SW480 (cell line): ENCODE results near the gene SLC28A1.
A peak's percentile ranks its signal among the peaks of the same experiment; 100 is the strongest.
"Not testable (repeated sequence)": the region's sequence is repeated elsewhere in the genome, so short reads cannot be mapped to it uniquely, and the experiment has no call there.

ENCODE experiments used
- DNase-seq: peaks from one replicate; pipeline ENCODE4 v3.0.0-alpha.2; 2016; ENCODE audit warnings: low spot score

SLC28A1 gene

DNA sequence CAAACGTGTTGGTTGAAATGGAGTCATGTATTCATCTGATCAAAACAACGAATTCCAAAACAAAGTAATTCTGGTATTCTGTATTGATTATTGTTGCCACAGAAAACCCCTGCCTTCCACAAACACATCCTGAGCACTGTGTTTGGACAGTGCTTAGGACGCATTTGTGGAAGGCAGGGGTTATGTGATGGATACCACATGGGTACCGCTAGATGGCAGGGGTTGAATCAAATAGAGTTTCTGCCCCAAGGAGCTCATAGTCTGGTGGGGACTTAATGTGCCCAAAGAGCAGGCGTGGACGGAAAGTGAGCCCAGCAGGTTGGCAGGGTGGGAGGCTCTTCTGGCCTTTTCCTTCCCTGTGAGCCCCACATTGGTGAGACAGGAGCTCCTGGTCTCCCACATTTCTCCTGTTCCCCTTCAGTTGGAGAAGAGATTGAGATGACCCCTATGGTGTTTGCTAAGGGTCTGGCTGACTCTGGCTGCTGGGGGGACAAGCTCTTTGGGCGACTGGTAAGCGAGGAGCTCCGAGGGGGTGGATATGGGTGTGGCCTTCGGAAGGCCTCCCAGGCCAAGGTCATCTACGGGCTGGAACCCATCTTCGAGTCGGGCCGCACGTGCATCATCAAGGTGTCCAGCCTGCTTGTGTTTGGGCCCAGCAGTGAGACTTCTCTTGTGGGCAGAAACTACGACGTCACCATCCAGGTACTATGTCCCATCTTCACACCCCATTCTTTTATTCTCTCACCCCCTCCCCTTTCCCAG is 22.1 kb upstream of the SLC28A1 start:
- no peak for DNase-seq

DNA sequence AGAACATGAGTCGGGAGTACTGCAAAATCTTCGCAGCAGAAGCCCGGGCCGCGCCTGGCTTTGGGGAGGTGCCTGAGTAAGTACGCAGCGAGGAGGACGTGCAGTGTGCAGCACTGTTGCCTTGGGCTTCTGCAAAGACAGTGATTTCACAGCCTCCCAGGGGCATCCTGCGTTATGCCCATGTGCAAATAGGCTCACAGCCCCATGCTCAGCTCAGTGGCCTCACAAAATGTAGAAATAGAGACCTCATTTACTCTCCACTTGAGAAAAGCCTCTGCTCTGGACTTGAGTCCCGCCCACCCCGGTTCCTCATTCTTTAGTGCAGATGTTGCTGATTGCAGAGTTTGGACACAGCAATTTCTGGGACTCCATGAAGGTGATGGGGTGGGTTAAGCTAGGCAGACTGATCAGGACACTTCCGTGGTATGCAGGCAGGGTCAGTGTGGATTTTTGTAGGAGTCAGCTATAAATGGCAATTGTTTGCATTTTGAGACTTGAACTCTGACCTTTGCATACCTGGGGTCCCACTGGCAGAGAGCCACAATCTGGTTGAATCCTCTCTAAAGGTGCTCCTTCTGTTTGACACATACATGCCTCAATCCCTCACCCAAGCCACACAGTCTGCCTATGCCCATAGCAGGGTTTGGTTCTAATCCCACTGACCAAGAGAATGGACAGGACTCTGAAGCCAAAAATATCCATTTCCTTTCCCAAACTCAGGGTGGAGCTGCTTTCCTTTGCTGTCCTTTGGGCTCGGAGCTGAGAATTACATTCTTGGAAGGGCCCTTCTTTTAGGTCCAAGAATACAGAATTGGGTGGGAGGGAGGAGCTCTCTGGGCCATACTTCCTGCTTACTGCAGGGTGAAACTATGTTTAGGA is 20.7 kb upstream of the SLC28A1 start:
- DNase-seq = no peak

DNA sequence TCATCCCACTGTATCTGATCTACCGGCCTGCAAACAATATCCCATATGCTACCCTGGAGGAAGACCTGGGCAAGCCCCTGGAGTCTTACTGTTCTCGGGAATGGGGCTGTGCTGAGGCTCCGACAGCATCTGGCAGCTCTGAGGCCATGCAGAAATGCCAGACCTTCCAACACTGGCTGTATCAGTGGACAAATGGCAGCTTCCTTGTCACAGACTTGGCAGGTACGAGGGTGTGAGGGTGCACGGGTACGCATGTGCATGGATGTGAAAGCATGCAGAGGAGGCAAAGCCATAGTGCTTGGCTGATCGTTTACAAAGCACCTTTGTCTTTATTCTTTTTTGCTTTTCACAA is 20.0 kb upstream of the SLC28A1 start:
- DNase-seq = no peak

DNA sequence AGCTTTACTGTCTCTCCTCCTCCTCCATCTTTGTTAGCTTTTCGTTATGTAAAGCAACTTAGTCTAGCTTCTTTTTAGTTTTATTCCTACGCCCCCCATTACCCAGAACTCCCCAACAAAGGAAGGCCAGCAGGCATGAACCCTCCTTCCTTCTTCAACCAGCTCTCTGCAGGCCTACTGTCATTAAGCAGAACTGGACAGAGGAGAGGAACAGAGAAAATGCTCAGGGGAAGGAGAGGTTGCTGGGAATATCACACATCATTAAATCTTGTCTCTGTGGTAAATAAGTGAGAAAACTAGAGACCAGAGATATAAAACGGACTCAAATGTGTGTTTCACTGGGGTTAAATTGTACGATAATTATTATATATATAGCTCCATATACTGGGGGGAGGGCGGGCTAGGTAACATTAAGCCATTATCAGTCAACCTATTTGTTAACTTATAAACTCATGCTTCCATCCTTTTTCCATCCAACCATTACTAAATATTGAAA is 19.3 kb upstream of the SLC28A1 start:
- no peak for DNase-seq

DNA sequence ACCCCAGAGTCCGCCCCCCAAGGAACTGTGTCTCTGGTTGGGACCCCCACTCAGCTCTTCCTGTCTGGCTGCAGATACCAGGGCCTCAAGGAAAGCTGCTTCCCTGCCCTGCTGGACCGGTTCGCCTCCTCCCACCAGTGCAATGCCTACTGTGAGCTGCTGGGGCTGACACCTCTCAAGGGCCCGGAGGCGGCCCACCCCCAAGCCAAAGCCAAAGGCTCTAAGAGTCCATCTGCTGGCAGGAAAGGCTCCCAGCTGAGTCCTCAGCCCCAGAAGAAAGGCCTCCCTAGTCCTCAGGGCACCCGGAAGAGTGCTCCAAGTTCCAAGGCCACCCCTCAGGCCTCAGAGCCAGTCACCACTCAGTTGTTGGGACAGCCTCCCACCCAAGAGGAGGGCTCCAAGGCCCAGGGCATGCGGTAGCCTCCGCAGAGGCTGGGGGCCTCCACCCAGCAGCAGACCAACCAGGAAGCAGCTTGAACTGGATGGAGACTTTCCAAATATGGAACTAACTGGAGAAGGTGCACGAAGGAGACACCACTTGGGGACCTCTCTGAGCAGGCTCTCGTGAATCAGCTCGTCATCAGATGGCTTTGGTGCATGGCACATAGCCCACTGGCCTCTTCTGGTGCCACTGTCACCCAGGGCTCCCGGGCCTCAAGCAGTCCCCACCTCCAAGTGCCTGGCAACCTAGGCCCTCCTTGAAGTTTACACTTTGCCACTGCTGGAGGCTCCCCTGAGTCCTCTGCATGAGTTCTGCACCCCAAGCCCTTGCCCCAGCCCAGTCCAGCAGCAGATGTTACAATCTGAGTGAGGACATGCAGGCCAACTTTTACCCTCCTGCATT is 16.2 kb upstream of the SLC28A1 start:
- DNase-seq = no peak

DNA sequence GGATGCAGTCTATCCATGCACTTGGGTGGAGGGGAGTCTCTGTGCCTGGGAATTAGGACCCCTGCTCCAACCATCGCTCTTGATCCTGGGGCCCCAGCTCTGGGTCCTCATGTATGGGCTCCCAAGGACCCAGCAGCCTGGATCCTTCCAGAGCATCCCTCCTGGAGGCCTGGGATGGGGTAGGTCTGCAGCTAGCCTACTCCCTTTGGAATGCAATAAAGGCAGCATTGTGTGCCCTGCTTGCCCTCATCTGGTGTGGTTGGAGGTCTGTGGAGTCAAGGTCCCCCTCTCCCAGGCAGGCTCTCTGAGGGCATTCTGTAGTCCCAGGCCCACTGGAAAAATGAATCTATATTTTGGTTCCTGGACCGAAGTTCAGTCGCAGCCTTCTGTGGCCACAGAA is 15.0 kb upstream of the SLC28A1 start:
- no peak for DNase-seq

DNA sequence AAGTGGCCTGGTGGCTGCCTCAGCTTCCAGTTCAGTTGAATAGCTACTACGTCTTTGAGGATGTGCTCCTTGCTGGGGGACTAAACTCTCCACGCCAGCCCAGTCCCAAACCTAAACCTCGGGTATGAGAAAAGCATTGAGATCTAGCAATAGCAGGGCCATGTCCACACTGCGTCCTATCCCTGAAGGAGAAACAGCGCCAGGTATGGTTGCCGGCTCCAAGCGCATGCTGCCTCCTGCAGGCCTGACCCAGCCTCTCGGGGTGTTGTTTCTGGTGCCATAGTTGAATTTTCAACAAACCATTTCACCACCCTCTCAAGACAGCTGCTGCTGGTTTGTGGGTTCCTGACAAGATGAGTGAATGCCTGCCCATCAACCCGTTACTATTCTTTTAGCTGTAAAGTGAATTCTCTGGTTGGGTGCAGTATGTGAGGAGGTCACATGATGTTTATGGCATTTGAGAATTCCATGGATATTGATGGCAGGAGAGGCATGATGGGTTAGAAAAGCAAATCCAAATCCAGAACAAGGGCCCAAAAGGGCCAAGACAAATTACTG is 13.0 kb upstream of the SLC28A1 start:
- DNase-seq = no peak

DNA sequence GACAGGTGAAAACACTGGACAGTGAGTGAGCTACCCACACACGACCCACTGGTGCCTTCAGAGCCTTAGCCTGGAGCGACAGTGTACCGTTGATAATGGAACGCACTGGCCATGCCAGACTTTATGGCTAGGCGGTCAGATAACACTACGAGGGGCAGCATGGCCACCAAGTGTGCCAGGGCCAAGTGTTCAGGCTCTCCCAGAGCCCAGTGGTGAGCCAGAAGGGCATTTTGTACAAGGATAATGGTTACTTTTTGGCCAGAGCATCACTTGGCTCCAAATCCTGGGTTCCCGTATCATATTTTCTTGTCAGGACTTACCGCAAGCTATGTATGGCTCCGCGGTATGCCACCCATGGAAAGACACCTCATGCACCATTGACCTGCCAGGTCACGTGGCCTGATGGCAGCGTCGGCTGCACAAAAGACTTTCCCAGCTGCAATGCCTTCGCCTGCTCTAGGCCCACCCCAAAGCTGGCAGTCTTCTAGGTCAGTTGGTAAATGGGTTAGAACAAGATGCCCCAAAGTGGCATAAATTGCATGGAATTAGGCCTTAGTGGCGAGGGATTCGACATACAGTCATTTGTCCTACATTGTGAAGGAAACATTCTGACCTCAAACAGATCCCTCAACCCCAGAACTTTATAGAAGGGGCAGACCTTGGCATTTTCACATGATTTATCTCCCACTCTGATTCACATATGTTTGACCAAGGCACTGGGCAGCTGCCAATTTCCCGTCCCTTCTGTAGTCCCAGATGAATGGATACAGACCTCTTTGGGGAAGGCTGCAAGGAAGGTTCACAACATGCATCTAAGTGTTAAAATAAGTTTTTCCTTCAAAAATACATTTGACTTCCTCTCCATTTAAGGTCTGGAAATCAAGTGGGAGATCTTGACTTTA is 12.2 kb upstream of the SLC28A1 start:
- no peak for DNase-seq

DNA sequence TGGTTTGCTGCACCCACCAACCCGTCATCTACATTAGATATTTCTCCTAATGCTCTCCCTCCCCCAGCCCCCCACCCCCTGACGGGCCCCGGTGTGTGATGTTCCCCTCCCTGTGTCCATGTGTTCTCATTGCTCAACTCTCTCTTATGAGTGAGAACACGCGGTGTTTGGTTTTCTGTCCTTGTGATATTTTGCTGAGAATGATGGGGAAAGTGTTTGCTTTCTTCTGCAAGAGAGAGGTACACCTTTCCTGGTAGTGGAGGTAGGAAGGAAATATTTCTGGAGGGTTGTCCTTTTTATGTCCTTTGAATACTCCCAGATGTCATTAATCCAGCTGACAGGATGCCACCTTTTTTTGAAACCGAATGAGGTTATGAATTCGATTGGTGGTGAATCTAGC is 10.5 kb upstream of the SLC28A1 start:
- no peak for DNase-seq

DNA sequence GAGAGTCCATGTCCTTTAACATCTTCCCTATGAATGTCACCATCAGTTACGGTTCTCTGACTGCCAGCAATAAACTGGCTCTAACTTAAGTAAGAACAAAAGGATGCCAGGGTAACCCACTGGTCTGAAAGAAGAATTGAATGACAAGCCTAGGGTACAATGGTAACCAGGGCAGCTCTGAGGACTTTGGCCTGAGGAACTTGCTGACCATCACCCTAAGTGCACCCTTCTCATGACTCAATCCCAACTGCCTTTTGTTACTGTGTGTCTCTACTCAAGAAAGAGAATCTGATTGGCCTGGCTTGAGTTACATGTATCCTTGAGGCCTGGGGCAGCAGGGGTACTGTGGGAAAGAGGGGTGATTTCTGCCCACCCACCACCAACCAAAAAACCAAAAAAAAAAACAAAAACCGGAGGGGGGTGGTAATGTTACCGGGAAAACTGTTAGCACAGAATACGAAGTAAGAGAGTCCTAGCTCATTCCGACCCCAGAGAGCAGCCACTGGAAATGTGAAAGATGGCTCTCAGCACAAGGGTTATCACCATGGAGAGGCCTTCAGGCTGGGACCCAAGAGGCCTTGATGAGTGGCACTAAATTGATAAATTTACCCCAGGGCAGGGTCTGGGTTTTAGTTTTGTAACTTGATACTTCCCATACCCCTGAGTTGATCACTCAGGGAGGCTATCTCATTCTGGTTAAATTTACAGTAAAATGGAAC is 9.3 kb upstream of the SLC28A1 start:
- no peak for DNase-seq

DNA sequence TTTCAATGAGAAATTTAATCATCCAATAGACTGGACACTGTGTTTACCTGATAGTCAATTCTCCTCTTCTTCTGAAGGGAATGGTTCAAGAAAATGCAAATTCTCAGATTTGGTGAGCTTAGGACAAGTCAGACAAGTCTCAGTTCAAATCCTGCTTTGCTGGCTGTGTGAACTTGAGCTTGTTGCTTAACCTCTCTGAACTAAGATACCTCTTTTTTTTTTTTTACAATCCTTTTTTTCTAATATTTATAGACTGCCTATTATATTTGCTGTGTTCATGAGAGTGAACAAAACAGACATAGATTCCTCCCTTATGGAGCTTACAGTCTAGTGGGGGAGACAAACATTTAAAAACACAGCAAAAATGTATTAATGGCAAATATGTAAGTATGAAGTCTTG is 8.2 kb upstream of the SLC28A1 start:
- DNase-seq = no peak

DNA sequence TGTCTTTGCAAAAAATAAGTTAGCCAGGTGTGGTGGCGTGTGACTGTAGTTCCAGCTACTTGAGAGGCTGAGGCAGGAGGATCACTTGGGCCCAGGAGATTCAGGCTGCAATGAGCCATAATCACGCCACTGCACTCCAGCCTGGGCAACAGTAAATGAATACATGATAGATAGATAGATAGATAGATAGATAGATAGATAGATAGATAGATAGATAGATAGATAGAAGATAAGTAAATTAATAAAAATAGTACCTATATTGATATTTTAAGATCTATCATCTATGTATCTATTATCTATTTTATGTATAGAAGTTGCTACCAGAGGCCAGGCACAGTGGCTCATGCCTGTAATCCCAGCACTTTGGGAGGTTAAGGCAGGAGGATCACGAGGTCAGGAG is 6.8 kb upstream of the SLC28A1 start:
- DNase-seq = not testable (repeated sequence)

DNA sequence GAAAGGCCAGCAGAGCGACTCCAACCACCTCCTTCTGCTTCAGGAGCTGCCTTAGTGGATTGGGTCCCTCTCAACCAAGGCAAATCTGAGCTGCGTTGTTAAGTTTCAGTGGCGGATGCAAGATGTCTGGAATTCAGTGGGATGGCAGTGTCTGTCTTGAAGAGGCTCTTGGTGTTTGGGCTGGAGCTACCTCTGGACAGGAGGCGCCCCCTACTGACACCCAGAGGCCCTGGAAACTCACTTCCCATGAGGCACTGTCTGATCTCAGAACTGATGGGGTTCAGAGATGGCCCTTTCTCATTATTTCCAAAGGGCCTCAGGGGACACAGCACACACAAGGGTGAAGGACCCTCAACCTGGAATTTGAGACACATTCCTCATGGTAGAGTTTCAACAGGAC is 6.0 kb upstream of the SLC28A1 start:
- DNase-seq = peak; percentile 49

DNA sequence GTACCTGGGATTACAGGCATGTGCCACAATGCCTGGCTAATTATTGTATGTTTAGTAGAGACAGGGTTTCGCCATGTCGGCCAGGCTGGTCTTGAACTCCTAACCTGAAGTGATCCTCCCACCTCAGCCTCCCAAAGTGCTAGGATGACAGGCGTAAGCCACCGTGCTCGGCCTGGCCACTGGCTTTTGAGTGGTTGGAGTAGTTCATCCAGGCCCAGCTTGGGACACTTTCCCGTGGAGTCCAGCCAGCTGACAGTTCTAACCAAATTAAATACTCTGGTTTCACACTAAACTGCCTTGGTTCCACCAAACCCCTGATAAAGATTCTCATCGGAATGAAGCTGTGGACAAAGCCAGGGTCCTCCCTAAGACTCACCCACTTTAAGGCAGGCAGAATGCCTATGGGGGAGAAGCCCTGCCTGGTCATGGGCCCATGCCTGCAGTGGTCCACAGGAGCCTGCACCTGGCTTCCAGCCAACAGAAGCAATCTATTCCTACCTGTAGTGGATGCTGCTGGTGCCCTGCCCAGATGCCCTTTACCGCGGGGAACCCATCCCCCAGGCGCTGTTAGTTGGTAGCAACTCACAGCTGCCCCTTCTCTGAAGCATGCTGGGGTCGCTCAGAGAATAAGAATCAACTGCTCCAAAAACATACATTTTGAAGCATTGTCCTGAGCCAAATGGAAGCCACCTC is 5.2 kb upstream of the SLC28A1 start:
- DNase-seq = no peak

DNA sequence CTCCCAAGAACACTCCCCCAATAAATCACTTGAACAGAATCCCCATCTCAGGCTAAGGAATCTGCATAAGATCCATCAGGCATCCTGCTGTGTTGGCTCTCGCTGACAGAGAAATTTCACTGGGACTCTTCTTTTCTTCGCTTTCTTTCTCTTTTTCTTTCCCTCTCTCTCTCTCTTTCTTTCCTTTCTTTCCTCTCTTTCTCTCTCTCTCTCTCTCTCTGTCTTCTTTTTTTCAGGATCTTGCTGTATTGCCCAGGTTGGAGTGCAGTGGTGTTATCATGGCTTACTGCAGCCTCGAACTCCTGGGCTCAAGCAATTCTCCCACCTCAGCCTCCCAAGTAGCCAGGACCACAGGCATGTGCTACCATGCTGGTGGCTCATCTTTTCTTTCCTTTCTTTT is 4.5 kb upstream of the SLC28A1 start:
- no peak for DNase-seq

DNA sequence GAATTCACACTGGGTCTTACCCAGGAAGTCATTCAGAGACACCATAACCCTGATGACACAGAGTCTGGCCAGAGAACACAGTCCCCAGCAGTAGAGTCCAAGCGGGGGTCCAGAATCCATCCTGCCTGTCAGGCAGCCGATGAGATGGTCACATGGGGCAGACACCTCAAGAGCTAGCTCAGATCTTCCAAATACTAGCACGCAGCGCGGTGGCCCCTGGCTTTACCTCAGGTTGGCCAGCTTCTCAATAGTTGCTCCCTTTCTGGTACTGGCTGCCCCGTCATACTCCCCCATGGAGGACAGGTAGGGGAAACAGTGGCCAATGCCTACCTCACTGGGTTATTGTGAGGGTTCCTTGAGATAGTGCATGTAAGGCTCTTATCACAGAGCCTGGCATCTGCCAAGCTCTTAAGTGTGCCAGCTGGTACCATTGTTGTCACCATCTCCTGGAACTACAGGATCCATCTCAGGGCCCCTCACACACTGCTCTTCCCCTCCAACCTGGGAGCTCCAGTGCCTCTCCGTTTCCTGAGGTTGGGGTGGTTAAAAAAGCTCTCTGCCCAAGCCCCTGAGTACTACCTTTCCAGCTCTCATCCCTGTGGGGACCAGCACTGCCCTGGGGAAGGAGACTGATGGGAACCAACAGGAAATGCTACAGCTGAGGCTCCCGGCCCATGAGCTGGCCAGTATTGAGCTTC is 3.5 kb upstream of the SLC28A1 start:
- no peak for DNase-seq

DNA sequence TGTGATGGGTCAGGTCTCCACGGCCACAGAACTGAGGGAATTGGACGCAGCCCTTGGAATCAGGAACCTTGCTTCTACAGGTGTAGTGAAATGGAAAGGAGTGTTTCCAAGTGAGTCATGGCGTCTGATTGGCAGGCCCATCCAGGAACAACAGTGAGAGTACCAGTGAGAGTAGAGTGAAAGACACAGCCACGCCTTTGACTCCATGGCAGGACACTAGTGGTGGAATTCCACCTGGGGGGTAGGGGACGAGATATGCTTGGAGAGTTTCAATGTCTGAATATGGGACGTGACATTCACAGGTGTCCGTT is 3.0 kb upstream of the SLC28A1 start:
- no peak for DNase-seq

DNA sequence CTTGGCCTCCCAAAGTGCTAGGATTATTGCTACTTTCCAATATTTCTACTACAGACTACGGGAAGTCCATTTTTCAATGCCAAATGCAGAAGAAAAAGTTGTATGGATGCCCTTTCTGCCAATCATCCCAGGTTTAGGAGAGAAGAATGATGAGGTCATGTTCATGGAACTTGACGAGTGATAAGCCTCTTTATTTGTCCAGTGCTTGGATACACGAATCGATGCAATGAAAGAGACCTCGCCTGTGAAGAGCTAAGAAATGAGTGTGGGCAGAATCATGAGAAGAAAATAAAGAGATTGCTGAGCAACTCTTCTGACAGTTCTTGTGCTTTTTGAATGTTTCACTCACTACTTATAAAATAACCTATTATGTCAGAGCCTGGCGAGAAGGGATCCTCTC is 996 bp upstream of the SLC28A1 start:
- no peak for DNase-seq

DNA sequence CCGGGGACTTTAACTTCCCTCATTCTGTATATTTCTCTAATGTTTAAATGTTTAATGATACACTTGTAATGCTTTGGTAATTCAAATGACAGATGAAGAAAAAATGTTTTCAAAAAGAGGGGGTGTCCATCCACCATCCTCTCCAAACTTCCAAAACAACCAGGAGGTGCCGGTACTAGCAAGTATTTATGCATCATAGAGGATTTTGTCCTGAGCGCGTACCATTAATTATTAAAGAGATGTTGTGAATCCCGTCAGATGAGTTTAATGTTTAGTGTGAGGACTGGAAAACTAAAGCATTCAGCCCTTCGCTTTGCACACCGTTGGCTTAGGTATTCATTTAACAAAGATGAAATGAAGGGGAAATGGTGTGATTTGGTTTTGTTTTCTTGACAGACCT is 1.3 kb downstream of the SLC28A1 start:
- no peak for DNase-seq
